Caco-2 (cell line): ENCODE data around the gene ARID3C. TPM values are rescaled to one million over a fixed set of nuclear protein-coding genes. Genes with fewer than 3 reads are reported as not detected.
A peak's percentile ranks its signal among the peaks of the same experiment; 100 is the strongest.

Experiments
- BruUV-seq: library from RNA; stranded (reverse); fragments of 400-500 nt; replicated peaks from 2 replicates; lab custom pipeline; 2021; lab: Mats Ljungman, UMichigan
- CTCF ChIA-PET: fragments of 300-600 bp; sonication (Branson Sonifier 250); formaldehyde crosslinking; loops from one replicate; lab custom pipeline; 2022; ENCODE audit warnings: antibody characterized with exemption; lab: Charles Lee
- POLR2A ChIA-PET: fragments of 300-600 bp; sonication (Branson Sonifier 250); formaldehyde crosslinking; loops from one replicate; lab custom pipeline; 2022; ENCODE audit warnings: antibody characterized with exemption; lab: Charles Lee
- DNase-seq, 2 experiments: peaks; one replicate each; pipeline versions ENCODE4 v3.0.0 to v3.0.0-alpha.2; 2020 to 2022
- H3K27me3 ChIP-seq: replicated peaks from 2 replicates; pipeline ENCODE4 v1.6.0; 2011; ENCODE audit warnings: low read length; ENCODE audit not compliant: control insufficient read depth, insufficient read depth
- H3K36me3 ChIP-seq: 2 replicates; pipeline ENCODE4 v1.5.1; 2011; ENCODE audit warnings: low read length; ENCODE audit not compliant: control insufficient read depth, insufficient read depth
- H3K4me1 ChIP-seq: fragments of 250-450 bp; sonication (Bioruptor Pico); 2 replicates; pipeline ENCODE4 v1.5.1; 2020; ENCODE audit warnings: mild to moderate bottlenecking
- H3K4me3 ChIP-seq: 2 replicates; pipeline ENCODE4 v1.5.1; 2011; ENCODE audit warnings: low read depth, mild to moderate bottlenecking, control low read depth, low read length
- H3K9me3 ChIP-seq: fragments of 250-450 bp; sonication (Bioruptor Pico); 2 replicates; pipeline ENCODE4 v1.5.1; 2020; ENCODE audit warnings: mild to moderate bottlenecking, moderate library complexity
- H3K27ac Mint-ChIP-seq: one replicate; pipeline ENCODE4 v1.8.0; 2022; ENCODE audit warnings: mixed read lengths; ENCODE audit not compliant: unreplicated experiment
- H3K27me3 Mint-ChIP-seq: one replicate; pipeline ENCODE4 v1.8.0; 2022; ENCODE audit warnings: mixed read lengths; ENCODE audit not compliant: insufficient read depth, unreplicated experiment
- H3K36me3 Mint-ChIP-seq: one replicate; pipeline ENCODE4 v1.8.0; 2022; ENCODE audit warnings: mild to moderate bottlenecking, mixed read lengths; ENCODE audit not compliant: insufficient read depth, unreplicated experiment
- H3K4me1 Mint-ChIP-seq: one replicate; pipeline ENCODE4 v1.8.0; 2022; ENCODE audit warnings: low read depth, mixed read lengths; ENCODE audit not compliant: unreplicated experiment
- H3K4me3 Mint-ChIP-seq: one replicate; pipeline ENCODE4 v1.8.0; 2022; ENCODE audit warnings: mild to moderate bottlenecking, moderate library complexity, mixed read lengths; ENCODE audit not compliant: unreplicated experiment
- H3K9me3 Mint-ChIP-seq: one replicate; pipeline ENCODE4 v1.8.0; 2022; ENCODE audit warnings: mixed read lengths; ENCODE audit not compliant: unreplicated experiment
- CTCF ChIP-seq, 2 experiments: fragments of 200-600 bp in 1 of 2; IDR thresholded peaks; 1 replicate in 1 of 2; 2 replicates in 1 of 2; pipeline versions ENCODE4 v1.5.1 to v1.8.0; 2011 to 2022; ENCODE audit warnings: antibody characterized with exemption in 1 of 2, control low read depth in 1 of 2, inconsistent platforms in 1 of 2, low read depth in 1 of 2, low read length in 1 of 2, mild to moderate bottlenecking in 1 of 2, moderate library complexity in 1 of 2; ENCODE audit not compliant: insufficient read depth in 1 of 2, severe bottlenecking in 1 of 2, unreplicated experiment in 1 of 2
- intact Hi-C: fragments of 100-400 bp; cut with micrococcal nuclease; formaldehyde crosslinking; loops from one replicate; pipeline ENCODE4 v1.10.0; 2022; ENCODE audit not compliant: unreplicated experiment
- total RNA-seq: library from RNA; stranded (reverse); gene quantifications from 2 replicates; pipeline ENCODE4 v1.2.3, GENCODE V29; 2022

The ARID3C gene
- total RNA-seq, 1 experiment from 2014 or later: not detected

GRCh38 chr9:34589636-34590380 lies 39.1 kb downstream of the ARID3C start, which contains the start of gene CNTFR:
TSS of gene CNTFR (minus strand) at chr9:34589724. CDS start at chr9:34568981, 20,743 bp downstream.
- no peak for TF ChIP-seq CTCF (IDR thresholded peaks at IDR 0.05; ENCODE audit: insufficient read depth in 1 of 2, low read depth in 1 of 2, low read length in 1 of 2, severe bottlenecking in 1 of 2, unreplicated experiment in 1 of 2)
- peaks cover 41% of the 10 kb centered on the region for H3K27me3 Mint-ChIP-seq
- peak within 1 kb of the TSS; percentile 81 for H3K4me3 Mint-ChIP-seq
- H3K4me1 Mint-ChIP-seq: peaks cover 18% of the 10 kb centered on the region
- POLR2A ChIA-PET: no interaction called here
- DNase-seq: peak in 1 of 2 experiments; percentile 26
- intact Hi-C loops: loop anchor here (2.0 kb wide), 1 partner anchor 67 kb away; the partner anchor contains the start of gene ENHO
- no peaks in the 10 kb centered on the region for H3K9me3 ChIP-seq
- H3K9me3 Mint-ChIP-seq: no peaks in the 10 kb centered on the region
- H3K4me3 ChIP-seq: peak within 1 kb of the TSS; percentile 49
- no TSS peak for BruUV-seq
- H3K27me3 ChIP-seq: peaks cover 6% of the 10 kb centered on the region
- peaks cover 15% of the 10 kb centered on the region for H3K4me1 ChIP-seq
- CTCF ChIA-PET: interaction anchor here (0.5 to 1.0 kb wide), 2 partner anchors 42 to 103 kb away, joined by 3 to 5 read pairs; no protein-coding TSS in a partner anchor
- H3K36me3 ChIP-seq: no peaks in the 10 kb centered on the region
- H3K36me3 Mint-ChIP-seq: no peaks in the 10 kb centered on the region
- H3K27ac Mint-ChIP-seq: no peak within 1 kb of the TSS

GRCh38 chr9:34588671-34589635 lies 39.9 kb downstream of the ARID3C start:
- ChIA-PET POLR2A (no interaction called here), CTCF (interaction anchor here (0.5 to 1.0 kb wide), 2 partner anchors 41 to 103 kb away, joined by 3 to 5 read pairs; no protein-coding TSS in a partner anchor)
- Mint-ChIP-seq H3K4me1 (peaks cover 18% of the 10 kb centered on the region), H3K9me3 (no peaks in the 10 kb centered on the region), H3K4me3 (peak overlapping the region; percentile 46), H3K36me3 (no peaks in the 10 kb centered on the region), H3K27me3 (peaks cover 44% of the 10 kb centered on the region), H3K27ac (no peak overlapping the region)
- no peak for DNase-seq
- BruUV-seq: no TSS peak
- Histone ChIP-seq H3K36me3 (no peaks in the 10 kb centered on the region), H3K4me1 (peaks cover 15% of the 10 kb centered on the region), H3K27me3 (peaks cover 7% of the 10 kb centered on the region), H3K9me3 (no peaks in the 10 kb centered on the region), H3K4me3 (peak overlapping the region; percentile 19; the same call in 1 of the 2 replicates)
- intact Hi-C loops: no loop called here
- TF ChIP-seq CTCF (IDR thresholded peaks at IDR 0.05; ENCODE audit: insufficient read depth in 1 of 2, low read depth in 1 of 2, low read length in 1 of 2, severe bottlenecking in 1 of 2, unreplicated experiment in 1 of 2): no peak

DNA sequence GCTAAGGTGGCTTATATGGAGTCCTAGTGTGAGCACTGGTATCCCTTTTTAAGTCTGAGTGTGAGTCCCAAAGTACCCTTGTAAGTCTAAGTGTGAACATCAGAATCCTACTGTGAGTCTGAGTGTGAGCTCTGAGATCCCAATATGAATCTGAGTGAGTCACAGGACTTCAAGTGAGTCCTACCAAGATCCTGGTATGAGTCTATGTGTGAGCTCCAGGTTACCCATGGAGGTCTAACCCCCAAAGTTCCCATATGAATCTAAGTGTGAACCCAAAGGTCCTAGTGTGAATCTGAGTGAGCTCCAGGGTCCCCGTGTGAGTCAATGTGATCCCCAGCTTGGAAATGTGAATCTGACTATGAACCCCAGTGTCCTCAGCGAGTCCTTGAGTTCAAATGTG lies 41.6 kb downstream of the ARID3C start:
- no peak overlapping the region for H3K27ac Mint-ChIP-seq
- no peak for DNase-seq
- no peak for TF ChIP-seq CTCF (IDR thresholded peaks at IDR 0.05; ENCODE audit: insufficient read depth in 1 of 2, low read depth in 1 of 2, low read length in 1 of 2, severe bottlenecking in 1 of 2, unreplicated experiment in 1 of 2)
- Histone ChIP-seq H3K36me3 (no peaks in the 10 kb centered on the region), H3K4me1 (peaks cover 15% of the 10 kb centered on the region), H3K27me3 (peaks cover 7% of the 10 kb centered on the region), H3K4me3 (no peak overlapping the region), H3K9me3 (no peaks in the 10 kb centered on the region)
- POLR2A ChIA-PET: no interaction called here
- intact Hi-C loops: no loop called here
- H3K4me1 Mint-ChIP-seq: peaks cover 12% of the 10 kb centered on the region
- BruUV-seq: no TSS peak
- H3K9me3 Mint-ChIP-seq: no peaks in the 10 kb centered on the region
- peaks cover 38% of the 10 kb centered on the region for H3K27me3 Mint-ChIP-seq
- CTCF ChIA-PET: interaction anchor here (0.7 kb wide), 1 partner anchor 183 kb away, joined by 3 read pairs; no protein-coding TSS in a partner anchor
- H3K4me3 Mint-ChIP-seq: no peak overlapping the region
- H3K36me3 Mint-ChIP-seq: no peaks in the 10 kb centered on the region
